ENCODE data around the gene C5orf46.

- TF ChIP-seq ZFX (IDR thresholded peaks at IDR 0.05; ENCODE audit: borderline replicate concordance): no peak
- TF ChIP-seq CTCF (IDR thresholded peaks at IDR 0.05): no peak
These were observed 48.6 kb upstream of the C5orf46 start for GRCh38 chr5:147954971-147955370.
